PC-3 (cell line): Measurements from ENCODE around the gene RAB20. TPM values are rescaled to one million over a fixed set of nuclear protein-coding genes. Genes with fewer than 3 reads are reported as not detected.

Experiments
- ATAC-seq: fragments of 200-7000 bp; cut with Tn5 transposase; 2 replicates; pipeline ENCODE4 v1.9.1; 2020; ENCODE audit warnings: mild to moderate bottlenecking, moderate library complexity
- BruUV-seq: library from RNA; stranded (reverse); fragments of 400-500 nt; replicated peaks from 2 replicates; lab custom pipeline; 2021; lab: Mats Ljungman, UMichigan
- CTCF ChIA-PET: fragments of 300-600 bp; sonication (Branson Sonifier 250); formaldehyde crosslinking; loops from one replicate; lab custom pipeline; 2022; ENCODE audit warnings: antibody characterized with exemption; lab: Charles Lee
- POLR2A ChIA-PET: fragments of 300-600 bp; sonication (Branson Sonifier 250); formaldehyde crosslinking; loops from one replicate; lab custom pipeline; 2022; ENCODE audit warnings: antibody characterized with exemption; ENCODE audit not compliant: unreplicated experiment; lab: Charles Lee
- DNase-seq: peaks from one replicate; pipeline ENCODE4 v3.0.0-alpha.2; 2015
- H2AFZ ChIP-seq: fragments of 300-600 bp; sonication (generic); 2 replicates; pipeline ENCODE4 v1.6.0; 2016; ENCODE audit warnings: antibody characterized with exemption, low read length
- H3F3A ChIP-seq: fragments of 300-600 bp; sonication (generic); one replicate; pipeline ENCODE4 v1.6.0; 2017; ENCODE audit warnings: antibody characterized with exemption, low read length, control low read depth, mild to moderate bottlenecking; ENCODE audit not compliant: unreplicated experiment
- H3K27ac ChIP-seq: fragments of 300-600 bp; sonication (generic); 2 replicates; pipeline ENCODE4 v1.5.1; 2016; ENCODE audit warnings: mild to moderate bottlenecking, low read length
- H3K27me3 ChIP-seq: fragments of 300-600 bp; sonication (generic); 2 replicates; pipeline ENCODE4 v1.6.1; 2016; ENCODE audit warnings: low read length, mixed read lengths
- H3K36me3 ChIP-seq: fragments of 300-600 bp; sonication (generic); 2 replicates; pipeline ENCODE4 v1.6.1; 2016; ENCODE audit warnings: low read depth, mixed run types, low read length, mixed read lengths
- H3K4me1 ChIP-seq: fragments of 300-600 bp; sonication (generic); 2 replicates; pipeline ENCODE4 v1.5.1; 2016; ENCODE audit warnings: low read length; ENCODE audit not compliant: insufficient read depth
- H3K4me2 ChIP-seq: fragments of 300-600 bp; sonication (generic); 2 replicates; pipeline ENCODE4 v1.6.0; 2016; ENCODE audit warnings: low read length
- H3K4me3 ChIP-seq: fragments of 300-600 bp; sonication (generic); 2 replicates; pipeline ENCODE4 v1.5.1; 2016; ENCODE audit warnings: mild to moderate bottlenecking, low read length, mixed read lengths
- H3K79me2 ChIP-seq: fragments of 300-600 bp; sonication (generic); 2 replicates; pipeline ENCODE4 v1.6.1; 2017; ENCODE audit warnings: low read length, mixed read lengths
- H3K9ac ChIP-seq: fragments of 300-600 bp; sonication (generic); 2 replicates; pipeline ENCODE4 v1.6.0; 2016; ENCODE audit warnings: mild to moderate bottlenecking, low read length
- H3K9me2 ChIP-seq: fragments of 300-600 bp; sonication (generic); replicated peaks from 2 replicates; pipeline ENCODE4 v1.6.1; 2016; ENCODE audit warnings: mixed run types, low read length, mixed read lengths
- H3K9me3 ChIP-seq: fragments of 300-600 bp; sonication (generic); 2 replicates; pipeline ENCODE4 v1.6.1; 2016; ENCODE audit warnings: low read length, mixed read lengths
- H4K20me1 ChIP-seq: fragments of 300-600 bp; sonication (generic); 2 replicates; pipeline ENCODE4 v1.6.1; 2016; ENCODE audit warnings: low read length, mixed read lengths
- EZH2 ChIP-seq: fragments of 300-600 bp; sonication (generic); IDR thresholded peaks from one replicate; pipeline ENCODE4 v1.6.1; 2017; ENCODE audit warnings: antibody characterized with exemption, mild to moderate bottlenecking, low read length; ENCODE audit not compliant: unreplicated experiment
- EZH2phosphoT487 ChIP-seq: fragments of 300-600 bp; sonication (generic); IDR thresholded peaks from 2 replicates; pipeline ENCODE4 v1.6.1; 2018; ENCODE audit warnings: mild to moderate bottlenecking, antibody characterized with exemption, low read length, borderline replicate concordance
- intact Hi-C: fragments of 100-400 bp; cut with micrococcal nuclease; formaldehyde crosslinking; loops from 2 replicates; pipeline ENCODE4 v1.9.0; 2023
- total RNA-seq: library from RNA; depleted of rRNA; stranded (reverse); fragments of >200 nt; gene quantifications from 2 replicates; pipeline ENCODE4 v1.2.3, GENCODE V29; 2014
- TF ChIP-seq, protein P1 (sequence below): fragments of 300-600 bp; sonication (generic); conservative IDR thresholded peaks from 2 replicates; pipeline ENCODE4 v1.5.1; 2017; ENCODE audit warnings: antibody characterized with exemption, low read depth, mild to moderate bottlenecking, low read length

Gene RAB20
- total RNA-seq, 1 experiment from 2014 or later: 22.9 TPM

DNA sequence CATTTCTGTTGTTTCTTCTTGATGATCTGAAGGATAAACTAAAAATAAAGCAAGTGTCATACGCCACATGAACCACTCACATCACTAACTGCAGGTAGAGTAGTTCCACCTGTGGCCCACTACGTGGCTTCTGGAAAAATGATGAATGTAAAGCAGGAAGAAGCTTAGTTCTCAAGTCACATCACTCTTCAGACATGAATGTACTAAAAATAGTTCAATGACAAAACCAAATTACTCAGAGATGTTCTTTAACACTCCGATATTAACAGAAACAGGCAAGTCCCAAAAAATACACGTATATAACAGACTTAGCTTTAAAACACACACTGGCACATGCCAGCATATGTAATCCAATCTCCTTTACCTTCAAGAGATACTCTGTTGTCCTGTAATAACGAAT lies 21.6 kb downstream of the RAB20 start:
- TF ChIP-seq EZH2phosphoT487 (no peak), EZH2 (no peak)
- TF ChIP-seq, protein P1, sequence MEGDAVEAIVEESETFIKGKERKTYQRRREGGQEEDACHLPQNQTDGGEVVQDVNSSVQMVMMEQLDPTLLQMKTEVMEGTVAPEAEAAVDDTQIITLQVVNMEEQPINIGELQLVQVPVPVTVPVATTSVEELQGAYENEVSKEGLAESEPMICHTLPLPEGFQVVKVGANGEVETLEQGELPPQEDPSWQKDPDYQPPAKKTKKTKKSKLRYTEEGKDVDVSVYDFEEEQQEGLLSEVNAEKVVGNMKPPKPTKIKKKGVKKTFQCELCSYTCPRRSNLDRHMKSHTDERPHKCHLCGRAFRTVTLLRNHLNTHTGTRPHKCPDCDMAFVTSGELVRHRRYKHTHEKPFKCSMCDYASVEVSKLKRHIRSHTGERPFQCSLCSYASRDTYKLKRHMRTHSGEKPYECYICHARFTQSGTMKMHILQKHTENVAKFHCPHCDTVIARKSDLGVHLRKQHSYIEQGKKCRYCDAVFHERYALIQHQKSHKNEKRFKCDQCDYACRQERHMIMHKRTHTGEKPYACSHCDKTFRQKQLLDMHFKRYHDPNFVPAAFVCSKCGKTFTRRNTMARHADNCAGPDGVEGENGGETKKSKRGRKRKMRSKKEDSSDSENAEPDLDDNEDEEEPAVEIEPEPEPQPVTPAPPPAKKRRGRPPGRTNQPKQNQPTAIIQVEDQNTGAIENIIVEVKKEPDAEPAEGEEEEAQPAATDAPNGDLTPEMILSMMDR: no peak
- Histone ChIP-seq H3K79me2 (peaks cover 10% of the 10 kb centered on the region), H3K27ac (no peak overlapping the region), H2AFZ (no peak overlapping the region), H3F3A (no peaks in the 10 kb centered on the region), H3K9ac (no peak overlapping the region), H3K4me3 (no peak overlapping the region), H3K36me3 (peaks cover 6% of the 10 kb centered on the region; the same call in 1 of the 2 replicates), H3K4me2 (no peak overlapping the region), H3K9me3 (no peaks in the 10 kb centered on the region), H3K27me3 (no peaks in the 10 kb centered on the region), H4K20me1 (no peaks in the 10 kb centered on the region), H3K9me2 (no peaks in the 10 kb centered on the region), H3K4me1 (no peaks in the 10 kb centered on the region)
- DNase-seq (no peak), ATAC-seq (no peak)
- intact Hi-C loops: no loop called here
- ChIA-PET CTCF (no interaction called here), POLR2A (no interaction called here)
- BruUV-seq: no TSS peak

DNA sequence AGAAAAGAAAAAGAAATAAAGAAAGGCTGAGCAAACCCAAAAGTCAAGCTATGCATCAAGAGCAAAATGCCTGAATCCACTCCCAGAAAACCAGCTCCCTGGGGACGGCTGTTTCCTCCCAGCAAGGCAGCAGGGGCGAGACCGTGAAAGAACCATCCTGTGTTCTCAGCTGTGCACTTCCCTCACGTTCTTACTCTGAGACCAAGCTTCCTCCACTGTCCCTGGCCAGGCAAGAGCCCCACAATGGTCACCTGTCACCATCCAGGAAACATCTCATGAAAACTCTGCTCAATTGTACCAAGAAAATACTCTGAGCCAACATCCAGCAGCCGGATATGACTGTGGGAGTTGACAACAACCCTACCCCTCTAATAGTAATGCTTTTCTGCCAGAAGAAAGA lies 22.9 kb downstream of the RAB20 start:
- Histone ChIP-seq H4K20me1 (no peaks in the 10 kb centered on the region), H3K4me1 (no peaks in the 10 kb centered on the region), H3K27me3 (no peaks in the 10 kb centered on the region), H3K4me3 (no peak overlapping the region), H3K79me2 (no peaks in the 10 kb centered on the region), H3K4me2 (no peak overlapping the region), H3F3A (no peaks in the 10 kb centered on the region), H3K9me3 (no peaks in the 10 kb centered on the region), H3K36me3 (no peaks in the 10 kb centered on the region), H3K27ac (no peak overlapping the region), H3K9me2 (no peaks in the 10 kb centered on the region), H3K9ac (no peak overlapping the region), H2AFZ (no peak overlapping the region)
- DNase-seq (no peak), ATAC-seq (no peak)
- POLR2A ChIA-PET: no interaction called here
- intact Hi-C loops: no loop called here
- BruUV-seq: no TSS peak
- TF ChIP-seq EZH2: no peak
- TF ChIP-seq EZH2phosphoT487: no peak
- TF ChIP-seq, protein P1: no peak
- CTCF ChIA-PET: interaction anchor here (0.7 kb wide), 1 partner anchor 789 kb away, joined by 7 read pairs; no protein-coding TSS in a partner anchor

DNA sequence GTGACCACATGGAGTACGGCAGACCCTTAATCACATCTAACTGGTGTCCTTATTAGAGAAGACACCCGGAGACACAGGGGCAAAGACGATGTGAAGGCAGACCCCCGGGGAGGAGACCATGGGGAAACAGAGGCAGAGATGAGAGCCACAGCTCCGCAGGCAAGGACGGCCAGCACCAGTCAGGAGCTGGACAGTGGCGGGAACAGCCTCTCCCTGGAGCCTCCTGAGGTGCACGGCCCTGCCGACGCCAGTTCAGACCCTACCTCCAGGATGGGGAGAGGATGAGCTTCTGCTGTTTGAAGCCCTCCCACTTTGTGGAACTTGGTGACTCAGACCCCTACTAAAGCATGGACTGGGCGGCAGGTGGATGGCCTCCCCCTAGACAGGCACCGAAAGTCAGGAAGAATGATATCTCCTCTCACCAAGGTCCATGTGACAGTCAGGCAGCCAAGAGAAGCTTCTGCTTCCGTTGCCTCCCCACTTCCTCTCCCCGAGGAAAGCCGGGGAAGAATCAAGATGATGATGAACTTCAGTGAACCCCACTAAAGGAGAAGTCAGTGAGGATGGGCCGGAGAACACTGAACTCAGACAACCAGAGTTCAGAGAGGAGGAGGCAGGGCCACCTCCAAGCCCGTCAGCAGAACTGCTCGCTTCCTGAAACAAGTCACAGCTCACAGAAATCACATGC lies 25.4 kb downstream of the RAB20 start:
- H2AFZ ChIP-seq: no peak overlapping the region

More for the DNA sequence above, 25.4 kb downstream of the RAB20 start:
- H3K4me1 ChIP-seq: no peaks in the 10 kb centered on the region
- H3K9me3 ChIP-seq: no peaks in the 10 kb centered on the region
- ChIA-PET POLR2A (no interaction called here), CTCF (no interaction called here)
- H3K4me3 ChIP-seq: no peak overlapping the region
- ATAC-seq (no peak), DNase-seq (no peak)
- no peaks in the 10 kb centered on the region for H4K20me1 ChIP-seq
- no peak overlapping the region for H3K4me2 ChIP-seq
- intact Hi-C loops: no loop called here
- H3K79me2 ChIP-seq: no peaks in the 10 kb centered on the region
- H3K27ac ChIP-seq: no peak overlapping the region
- BruUV-seq: no TSS peak
- H3K9ac ChIP-seq: no peak overlapping the region
- TF ChIP-seq EZH2phosphoT487: no peak
- no peaks in the 10 kb centered on the region for H3F3A ChIP-seq
- no peaks in the 10 kb centered on the region for H3K27me3 ChIP-seq
- no peaks in the 10 kb centered on the region for H3K36me3 ChIP-seq
- H3K9me2 ChIP-seq: no peaks in the 10 kb centered on the region
